Ishikawa (cell line): ENCODE data around the gene ESYT2.

ENCODE experiments used
- EP300 ChIP-seq: IDR thresholded peaks from 2 replicates; pipeline ENCODE4 v1.6.1; 2012; ENCODE audit warnings: borderline replicate concordance
- FOXM1 ChIP-seq: IDR thresholded peaks from 2 replicates; pipeline ENCODE4 v1.6.1; 2012; ENCODE audit warnings: low read depth, borderline replicate concordance
- TEAD4 ChIP-seq: IDR thresholded peaks from 2 replicates; pipeline ENCODE4 v1.6.1; 2012
- YY1 ChIP-seq: IDR thresholded peaks from 2 replicates; pipeline ENCODE4 v1.6.1; 2012; ENCODE audit warnings: low read depth
- TF ChIP-seq, protein P1 (sequence below): IDR thresholded peaks from 2 replicates; pipeline ENCODE4 v1.6.1; 2012; ENCODE audit warnings: low read depth, mild to moderate bottlenecking

DNA sequence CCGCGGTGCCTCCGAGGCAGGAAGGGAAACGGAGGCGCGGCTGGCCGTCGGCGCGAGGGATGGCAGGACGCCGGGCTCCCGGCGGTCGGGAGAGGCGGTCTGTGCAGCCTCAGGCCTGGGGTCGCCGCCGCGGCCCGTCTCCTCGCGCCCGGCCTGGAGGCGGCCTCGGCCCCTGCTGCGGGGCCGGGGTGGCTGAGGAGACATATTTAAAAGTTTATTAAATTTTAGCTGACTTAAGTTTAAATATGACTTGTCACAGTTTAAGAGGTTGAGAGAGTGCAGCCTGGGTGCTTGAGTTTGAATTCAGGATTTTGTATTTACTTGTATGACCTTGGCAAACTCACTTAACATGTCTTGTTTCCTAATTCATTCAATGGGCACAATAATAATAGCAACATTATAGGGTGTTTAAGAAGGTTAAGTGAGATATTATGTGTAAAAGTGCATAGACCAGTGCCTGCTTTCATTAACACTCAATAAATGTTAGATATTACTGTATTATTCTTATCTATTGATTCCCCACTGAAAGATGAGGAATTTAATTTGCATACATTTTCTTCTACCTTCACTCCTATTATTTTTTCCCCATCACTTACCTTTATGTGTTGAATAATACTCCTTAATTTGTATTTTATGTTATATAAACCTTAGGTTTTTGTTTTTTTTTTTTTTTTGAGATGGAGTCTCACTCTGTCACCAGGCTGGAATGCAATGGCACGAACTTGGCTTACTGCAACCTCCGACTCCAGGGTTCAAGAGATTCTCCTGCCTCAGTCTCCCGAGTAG, 27.8 kb upstream of the ESYT2 start:
- TF ChIP-seq YY1 (no peak), FOXM1 (no peak), EP300 (no peak), TEAD4 (no peak)
- TF ChIP-seq, protein P1, sequence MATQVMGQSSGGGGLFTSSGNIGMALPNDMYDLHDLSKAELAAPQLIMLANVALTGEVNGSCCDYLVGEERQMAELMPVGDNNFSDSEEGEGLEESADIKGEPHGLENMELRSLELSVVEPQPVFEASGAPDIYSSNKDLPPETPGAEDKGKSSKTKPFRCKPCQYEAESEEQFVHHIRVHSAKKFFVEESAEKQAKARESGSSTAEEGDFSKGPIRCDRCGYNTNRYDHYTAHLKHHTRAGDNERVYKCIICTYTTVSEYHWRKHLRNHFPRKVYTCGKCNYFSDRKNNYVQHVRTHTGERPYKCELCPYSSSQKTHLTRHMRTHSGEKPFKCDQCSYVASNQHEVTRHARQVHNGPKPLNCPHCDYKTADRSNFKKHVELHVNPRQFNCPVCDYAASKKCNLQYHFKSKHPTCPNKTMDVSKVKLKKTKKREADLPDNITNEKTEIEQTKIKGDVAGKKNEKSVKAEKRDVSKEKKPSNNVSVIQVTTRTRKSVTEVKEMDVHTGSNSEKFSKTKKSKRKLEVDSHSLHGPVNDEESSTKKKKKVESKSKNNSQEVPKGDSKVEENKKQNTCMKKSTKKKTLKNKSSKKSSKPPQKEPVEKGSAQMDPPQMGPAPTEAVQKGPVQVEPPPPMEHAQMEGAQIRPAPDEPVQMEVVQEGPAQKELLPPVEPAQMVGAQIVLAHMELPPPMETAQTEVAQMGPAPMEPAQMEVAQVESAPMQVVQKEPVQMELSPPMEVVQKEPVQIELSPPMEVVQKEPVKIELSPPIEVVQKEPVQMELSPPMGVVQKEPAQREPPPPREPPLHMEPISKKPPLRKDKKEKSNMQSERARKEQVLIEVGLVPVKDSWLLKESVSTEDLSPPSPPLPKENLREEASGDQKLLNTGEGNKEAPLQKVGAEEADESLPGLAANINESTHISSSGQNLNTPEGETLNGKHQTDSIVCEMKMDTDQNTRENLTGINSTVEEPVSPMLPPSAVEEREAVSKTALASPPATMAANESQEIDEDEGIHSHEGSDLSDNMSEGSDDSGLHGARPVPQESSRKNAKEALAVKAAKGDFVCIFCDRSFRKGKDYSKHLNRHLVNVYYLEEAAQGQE: no peak
